Forelimb muscle (tissue), 1 donor: Measurements from ENCODE around the gene GPR176. TPM values are rescaled to one million over a fixed set of nuclear protein-coding genes. Genes with fewer than 3 reads are reported as not detected.

Experiments
- DNase-seq: peaks from one replicate; pipeline ENCODE4 v3.0.0-alpha.2; 2013; ENCODE audit warnings: low read depth
- polyA plus RNA-seq: library from polyadenylated mRNA; unstranded; fragments of 120-200 nt; gene quantifications from one replicate; pipeline ENCODE4 v1.2.1, GENCODE V29; 2013; ENCODE audit not compliant: insufficient read length

The GPR176 gene, protein sequence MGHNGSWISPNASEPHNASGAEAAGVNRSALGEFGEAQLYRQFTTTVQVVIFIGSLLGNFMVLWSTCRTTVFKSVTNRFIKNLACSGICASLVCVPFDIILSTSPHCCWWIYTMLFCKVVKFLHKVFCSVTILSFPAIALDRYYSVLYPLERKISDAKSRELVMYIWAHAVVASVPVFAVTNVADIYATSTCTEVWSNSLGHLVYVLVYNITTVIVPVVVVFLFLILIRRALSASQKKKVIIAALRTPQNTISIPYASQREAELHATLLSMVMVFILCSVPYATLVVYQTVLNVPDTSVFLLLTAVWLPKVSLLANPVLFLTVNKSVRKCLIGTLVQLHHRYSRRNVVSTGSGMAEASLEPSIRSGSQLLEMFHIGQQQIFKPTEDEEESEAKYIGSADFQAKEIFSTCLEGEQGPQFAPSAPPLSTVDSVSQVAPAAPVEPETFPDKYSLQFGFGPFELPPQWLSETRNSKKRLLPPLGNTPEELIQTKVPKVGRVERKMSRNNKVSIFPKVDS
- polyA plus RNA-seq, result 3.6 TPM

DNA sequence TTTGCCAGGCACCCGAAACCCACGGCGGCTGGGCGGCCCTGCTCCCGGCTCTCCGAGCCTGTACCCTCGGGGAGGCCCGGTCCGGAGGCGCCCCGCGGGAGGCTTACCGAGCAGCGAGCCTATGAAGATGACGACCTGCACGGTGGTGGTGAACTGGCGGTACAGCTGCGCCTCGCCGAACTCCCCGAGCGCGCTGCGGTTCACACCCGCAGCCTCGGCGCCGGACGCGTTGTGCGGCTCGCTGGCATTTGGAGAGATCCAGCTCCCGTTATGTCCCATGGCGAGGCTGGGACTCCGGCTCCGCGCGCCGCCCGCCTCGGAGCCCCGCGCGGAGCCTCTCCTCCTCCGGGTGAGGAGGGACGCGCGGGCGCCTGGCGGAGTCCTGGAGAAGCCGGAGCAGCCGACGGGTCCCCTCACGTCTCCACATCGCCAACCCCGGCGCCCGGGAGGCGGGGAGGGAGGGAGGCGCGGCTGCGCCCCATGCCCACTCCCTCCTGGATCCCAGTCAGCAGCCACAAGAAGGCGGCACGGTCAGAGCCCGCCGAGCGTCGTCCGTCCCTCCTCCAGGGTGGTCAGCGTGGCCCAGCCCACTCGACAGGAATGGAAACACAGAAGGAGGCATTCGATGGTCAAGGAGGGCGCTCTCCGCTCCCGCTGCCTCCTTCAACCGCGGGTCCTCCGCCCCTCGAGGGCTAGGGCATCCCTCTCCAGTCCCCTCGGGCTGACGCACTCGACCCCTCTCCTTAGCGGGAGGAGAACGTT, at the start of gene GPR176:
GPR176 (minus strand) TSS at position 519 of the 762 bp plus-strand sequence; CDS start at position 279, 240 bp downstream.
- DNase-seq, result no peak

DNA sequence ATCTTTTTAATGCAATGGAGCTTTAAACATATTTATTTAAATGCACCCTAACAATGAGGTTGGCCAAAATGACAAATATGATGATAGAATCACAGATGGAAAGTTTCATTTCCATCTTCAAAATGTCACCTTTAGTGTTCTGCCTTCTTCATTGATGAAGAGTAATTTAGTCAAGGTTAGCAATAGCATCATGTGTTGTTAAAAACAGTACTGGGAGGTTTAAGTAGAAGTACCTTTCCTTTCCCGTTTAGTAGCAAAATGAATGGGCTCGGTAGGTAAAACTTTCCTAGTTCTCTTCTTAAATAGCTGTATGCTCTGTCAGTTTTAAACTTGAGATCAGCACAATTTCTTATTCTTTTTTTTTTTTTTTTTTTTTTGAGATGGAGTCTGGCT, 48.9 kb upstream of the GPR176 start:
- DNase-seq, result no peak

DNA sequence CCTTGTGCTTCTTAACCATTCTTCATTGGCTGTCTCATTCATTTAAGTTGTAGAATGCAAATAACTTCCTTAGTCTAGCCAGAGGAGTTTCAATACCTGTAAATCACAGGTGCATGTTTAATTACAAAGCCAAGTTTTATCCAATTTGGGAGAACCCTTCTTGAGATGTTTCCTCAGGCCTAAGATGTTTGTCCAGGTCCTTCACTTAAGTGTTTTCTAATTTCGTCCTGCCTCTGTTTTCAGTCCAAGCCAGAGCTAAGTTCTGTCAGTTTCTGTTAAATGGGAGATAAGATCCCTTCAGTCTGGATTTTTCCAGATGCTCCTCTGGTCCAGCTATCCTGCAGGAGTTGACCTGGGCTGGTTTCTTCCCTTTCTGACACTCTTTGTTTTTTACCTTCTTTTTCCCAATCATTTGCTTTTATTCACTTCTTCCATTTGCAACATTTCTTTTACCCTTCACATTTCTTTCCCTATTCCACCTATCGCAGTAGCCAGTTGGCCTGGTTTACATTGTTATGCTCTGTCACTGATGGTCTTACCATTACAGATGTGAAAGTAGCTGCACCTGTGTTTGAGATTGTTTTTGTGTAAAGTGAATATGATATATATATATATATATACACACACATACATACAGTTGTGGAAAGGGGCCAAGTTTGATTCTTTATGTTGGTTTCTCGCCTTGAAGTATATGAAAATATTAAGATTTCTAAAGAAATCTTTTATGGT, 48.4 kb upstream of the GPR176 start:
- DNase-seq, result no peak

DNA sequence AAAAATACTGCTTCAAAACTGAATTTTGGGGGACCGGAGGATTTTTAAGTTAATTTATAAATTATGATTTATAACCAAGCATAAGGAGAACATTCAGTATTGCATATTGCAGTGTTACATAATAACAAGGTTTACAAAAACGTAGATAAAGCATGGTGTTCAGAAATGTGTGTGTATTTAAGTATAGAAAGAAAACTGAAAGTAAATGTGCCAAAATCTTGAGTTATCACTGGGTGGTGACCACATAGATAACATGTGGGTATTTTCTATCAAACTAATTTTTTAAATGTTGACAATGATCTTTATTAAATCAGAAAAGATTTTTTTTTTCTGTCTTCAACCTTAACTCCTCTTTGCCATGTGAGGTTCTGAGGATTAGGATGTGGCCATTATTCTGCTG, 46.5 kb upstream of the GPR176 start:
- DNase-seq, result no peak

DNA sequence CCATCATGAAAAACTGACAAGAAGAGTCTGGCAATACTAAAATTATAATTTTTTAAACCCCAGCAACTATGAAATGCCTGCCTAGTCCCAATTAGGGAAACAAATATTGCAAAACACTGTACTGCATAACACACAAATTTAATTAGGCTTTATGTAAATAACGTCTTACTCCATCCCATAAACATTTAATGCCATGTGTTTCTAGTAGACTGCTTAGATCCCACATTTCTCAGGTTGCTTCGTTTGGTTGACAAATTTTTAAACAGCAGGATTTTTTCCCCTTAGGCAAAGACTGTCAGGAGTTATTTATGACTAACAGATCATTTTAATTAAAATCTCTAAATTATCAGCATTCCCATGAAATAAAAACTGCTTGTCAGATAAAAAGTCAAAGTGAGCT, 43.7 kb upstream of the GPR176 start:
- DNase-seq, result no peak

DNA sequence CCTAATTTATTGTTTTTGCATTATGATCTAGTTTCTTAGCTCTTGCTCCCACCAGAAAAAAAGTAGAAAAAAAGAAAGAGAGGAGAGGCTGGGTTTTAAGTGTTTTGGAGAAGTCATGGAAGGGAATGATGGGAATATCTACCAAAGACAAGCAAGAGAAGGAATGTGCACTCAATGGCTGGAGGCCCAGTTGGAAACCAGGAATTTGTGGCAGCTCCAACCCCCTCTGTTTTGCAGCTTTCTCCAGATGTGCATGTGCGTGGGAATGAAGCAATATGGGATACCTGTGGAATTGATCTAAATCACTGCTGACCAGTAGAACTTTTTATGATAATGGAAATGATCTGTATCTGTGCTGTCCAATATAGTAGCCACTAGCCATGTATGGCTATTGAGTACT, 41.0 kb upstream of the GPR176 start:
- no peak for DNase-seq

DNA sequence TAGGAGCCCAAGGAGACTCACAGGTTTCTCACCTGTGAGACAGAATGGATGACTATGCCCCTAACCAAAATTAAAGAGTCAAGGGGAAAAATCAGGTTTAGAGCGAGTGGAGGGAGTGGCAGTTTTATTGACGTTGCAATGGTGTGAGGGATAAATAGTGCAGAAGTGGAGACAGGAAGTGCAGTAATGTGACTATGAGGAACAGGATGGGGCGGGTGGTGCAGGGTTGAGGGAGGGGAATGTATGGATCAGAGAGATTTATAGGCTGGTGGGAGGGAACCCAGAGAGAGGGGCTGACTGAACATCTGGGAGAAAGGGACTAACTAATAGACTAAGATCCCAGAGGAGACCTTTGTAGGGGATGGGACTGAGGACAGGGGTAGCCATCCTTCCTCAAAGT, 40.3 kb upstream of the GPR176 start:
- DNase-seq, result no peak

DNA sequence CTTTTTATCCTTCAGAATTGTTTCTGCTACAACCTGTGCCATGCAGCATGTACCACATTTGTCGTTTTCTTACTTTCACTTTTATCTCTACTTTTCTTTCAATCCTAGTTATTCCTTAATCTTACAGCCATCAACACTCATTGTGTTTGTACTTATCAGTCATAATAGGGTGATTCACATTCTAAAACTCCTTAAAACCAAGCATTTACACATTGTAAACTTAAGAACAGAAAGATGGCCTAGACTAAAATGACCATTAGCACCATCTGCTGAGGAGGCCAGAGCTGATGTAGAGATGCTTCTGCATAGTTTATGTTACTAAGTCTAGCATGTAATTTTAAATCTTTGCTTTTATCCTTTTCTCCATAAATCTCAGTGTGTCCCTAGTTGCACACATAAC, 39.3 kb upstream of the GPR176 start:
- no peak for DNase-seq

DNA sequence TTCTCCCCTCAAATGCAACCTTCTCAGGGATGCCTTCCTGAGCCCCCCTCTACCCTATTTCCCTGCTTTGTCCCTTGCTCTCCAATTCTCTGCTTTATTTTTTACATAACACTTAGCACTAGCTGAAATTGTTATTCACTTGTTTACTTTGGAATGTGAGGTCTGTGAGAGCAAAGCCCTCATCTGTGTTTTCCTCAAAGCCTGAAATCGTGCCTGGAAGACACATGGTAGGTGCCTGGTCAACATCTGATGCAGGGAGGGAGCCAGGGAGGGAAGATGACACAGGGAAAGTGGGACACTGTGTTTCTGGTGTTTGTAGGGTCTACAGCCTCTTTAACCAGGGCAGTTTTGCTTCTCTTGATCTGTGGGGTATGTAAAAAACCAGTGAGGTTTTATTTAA, 37.4 kb upstream of the GPR176 start:
- DNase-seq, result no peak

DNA sequence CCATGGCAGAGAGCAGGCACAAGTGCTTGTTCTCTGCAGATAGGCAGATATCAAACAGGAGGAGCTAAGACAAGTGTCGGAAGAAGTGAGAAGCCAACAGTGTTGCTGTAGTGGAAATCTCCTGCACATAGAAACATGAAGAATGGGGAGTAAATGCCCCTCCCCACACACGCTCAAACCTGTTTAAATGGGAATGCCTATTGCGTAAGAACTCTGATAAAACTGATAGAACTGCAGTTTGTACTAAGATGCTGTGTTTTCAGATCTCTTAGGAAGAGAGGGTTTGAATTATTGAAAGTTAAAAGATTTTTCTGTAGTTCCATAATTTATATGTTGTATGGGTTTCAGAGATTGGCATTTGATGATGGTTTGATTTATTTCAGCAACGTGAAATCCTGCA, 33.5 kb upstream of the GPR176 start:
- DNase-seq, result no peak

DNA sequence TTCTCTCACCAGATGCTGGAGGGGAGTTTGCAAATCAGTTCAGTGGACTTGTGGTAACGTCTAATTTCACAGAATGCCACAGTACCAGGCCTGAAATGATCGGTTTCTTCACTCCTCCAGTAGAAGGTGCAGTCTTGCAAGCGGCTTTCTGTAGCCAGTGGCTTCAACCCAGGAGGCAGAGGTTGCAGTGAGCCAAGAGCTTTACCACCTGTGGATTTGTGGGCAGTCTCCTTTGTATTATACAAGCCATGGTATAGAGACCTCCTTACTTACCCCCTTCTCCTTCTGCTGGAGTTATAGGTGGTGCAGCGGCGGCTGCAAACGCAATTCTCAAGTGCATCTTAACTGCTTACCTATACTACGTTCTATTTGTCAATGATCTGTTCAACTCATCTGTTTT, 31.5 kb upstream of the GPR176 start:
- no peak for DNase-seq

DNA sequence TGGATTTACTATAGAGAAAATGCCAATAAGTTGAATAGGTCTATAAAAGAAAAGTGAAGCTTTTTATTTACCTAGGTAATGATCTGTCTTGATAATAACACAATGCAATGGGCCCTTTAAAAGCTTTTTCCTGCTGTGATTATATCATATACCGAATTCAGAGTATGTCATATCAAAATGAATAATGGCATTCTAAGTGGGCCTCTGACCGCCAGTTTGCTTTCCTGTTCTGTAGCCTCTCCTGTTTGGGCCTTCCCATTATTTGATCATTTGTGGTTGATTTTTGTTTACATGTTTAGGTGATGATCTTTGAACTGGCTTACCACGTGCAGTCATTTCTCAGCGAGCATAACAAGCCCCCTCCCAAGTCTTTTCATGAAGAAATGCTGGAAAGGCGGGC, 28.8 kb upstream of the GPR176 start:
- no peak for DNase-seq

DNA sequence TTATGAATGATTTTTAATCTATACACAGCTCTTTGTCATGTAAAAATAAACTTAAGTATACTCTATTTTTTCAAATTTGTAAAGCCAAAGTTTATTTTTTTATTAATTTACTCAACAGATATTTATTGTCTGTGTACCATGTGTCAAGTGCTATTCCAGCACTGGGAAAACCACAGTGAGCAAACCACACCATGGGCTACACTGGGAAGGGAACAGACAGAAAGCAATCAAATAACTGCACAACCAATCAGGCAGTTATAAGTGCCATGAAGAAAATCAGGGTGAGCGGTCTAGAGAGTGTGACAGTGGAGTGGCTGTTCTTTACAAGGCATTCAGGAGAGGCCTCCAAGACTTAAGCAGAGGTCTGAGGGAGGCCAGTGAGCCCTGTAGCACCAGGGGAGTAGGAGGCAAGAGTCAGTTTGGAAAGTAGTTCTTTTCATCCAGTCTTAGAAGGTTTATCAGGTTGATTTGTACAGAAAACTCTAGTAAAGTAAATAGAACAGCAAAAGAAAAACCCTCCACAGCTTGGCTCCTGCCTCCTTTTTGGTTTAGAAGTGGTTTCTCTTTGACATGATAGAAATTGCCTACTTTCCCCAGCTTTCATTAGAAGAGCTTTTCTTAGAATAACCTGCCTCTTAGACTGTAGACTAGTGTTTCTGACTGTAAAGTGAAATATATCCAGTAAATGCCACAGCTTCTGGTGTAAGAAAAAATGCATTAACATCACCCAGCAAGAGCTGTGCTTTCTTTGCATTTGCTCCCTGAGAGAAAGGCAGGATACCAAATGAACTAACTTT, 27.5 kb upstream of the GPR176 start:
- DNase-seq, result no peak

DNA sequence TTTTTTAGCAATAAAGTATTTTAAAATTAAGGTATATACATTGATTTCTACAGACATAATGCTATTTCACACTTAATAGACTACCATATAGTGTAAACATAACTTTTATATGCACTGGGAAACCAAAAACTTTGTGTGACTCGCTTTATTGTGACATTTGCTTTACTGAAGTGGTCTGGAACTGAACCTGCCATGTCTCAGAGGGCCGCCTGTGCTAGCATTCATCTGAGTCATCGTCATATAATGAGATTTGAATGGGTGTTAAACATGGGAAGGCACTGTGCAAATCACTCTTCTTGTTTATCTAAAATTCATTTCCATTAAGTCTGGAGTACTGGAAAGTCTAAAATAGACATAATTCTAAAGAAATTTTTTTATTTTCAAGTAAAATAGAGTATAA, 26.8 kb upstream of the GPR176 start:
- no peak for DNase-seq

DNA sequence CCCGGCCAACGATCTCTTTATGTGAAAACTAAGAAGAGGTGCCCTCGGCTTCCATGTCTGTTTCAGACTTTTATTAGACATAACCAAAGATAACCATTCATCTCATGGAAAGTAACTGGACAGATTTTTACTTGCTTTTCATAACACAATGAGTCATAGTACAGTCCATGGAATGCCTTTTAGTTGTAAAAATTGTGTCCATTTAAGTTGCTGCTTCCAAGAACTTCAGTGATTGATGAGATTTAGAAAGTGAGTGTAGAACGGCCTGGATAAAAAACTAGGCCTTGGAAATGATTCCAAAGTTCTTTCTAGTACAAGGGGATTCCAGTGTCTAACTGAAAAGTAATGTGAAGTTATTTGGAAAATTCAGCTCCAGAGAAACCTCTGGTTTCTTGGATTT, 24.7 kb upstream of the GPR176 start:
- no peak for DNase-seq

DNA sequence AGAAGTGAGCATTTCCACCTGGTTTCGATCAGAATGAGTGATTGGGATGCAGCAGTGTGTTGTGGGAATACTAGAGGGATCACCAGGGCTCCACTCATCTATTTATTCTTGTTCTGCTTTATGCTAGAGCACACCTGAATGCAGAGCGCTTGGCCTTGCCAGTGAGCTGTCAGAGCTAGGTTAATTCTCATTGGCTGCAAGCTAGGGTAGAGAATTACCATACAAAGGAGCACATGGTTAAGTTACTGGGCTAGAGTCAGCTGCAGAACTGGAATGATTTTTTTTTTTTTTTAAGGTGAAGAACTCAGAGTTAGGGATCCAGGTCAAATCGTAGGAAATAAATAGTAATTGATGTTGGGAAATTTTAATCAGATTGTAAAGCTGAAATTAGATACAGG, 22.7 kb upstream of the GPR176 start:
- no peak for DNase-seq

DNA sequence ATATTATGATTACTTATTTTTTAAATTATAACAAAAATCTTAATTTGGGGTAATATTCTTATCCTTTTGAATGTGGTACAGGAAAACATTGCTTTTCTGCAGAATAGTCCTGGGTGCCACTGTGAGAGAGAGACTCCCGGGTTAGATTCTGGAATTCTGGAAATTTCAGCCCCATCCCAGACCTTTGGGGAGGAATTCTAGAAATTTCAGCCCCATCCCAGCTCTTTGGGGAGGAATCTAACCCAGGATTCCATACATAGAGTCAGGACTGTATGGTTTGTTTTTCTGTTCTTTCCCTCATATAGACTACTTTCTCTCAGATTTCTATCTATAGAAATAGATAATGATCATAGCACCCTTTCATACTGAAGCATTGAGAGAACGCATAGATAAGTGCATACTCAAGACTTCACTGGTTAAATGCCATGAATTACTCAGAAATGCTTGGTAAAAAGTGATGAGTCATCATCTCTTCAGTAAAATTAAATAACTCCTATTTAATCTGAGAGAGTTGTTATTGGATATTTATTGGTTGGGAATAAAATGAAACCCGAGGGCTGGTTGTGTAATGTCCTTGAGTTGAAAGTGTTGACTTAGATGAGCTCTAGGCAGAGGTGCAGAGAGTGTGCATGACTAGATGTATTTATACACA, 22.2 kb upstream of the GPR176 start:
- DNase-seq, result no peak

DNA sequence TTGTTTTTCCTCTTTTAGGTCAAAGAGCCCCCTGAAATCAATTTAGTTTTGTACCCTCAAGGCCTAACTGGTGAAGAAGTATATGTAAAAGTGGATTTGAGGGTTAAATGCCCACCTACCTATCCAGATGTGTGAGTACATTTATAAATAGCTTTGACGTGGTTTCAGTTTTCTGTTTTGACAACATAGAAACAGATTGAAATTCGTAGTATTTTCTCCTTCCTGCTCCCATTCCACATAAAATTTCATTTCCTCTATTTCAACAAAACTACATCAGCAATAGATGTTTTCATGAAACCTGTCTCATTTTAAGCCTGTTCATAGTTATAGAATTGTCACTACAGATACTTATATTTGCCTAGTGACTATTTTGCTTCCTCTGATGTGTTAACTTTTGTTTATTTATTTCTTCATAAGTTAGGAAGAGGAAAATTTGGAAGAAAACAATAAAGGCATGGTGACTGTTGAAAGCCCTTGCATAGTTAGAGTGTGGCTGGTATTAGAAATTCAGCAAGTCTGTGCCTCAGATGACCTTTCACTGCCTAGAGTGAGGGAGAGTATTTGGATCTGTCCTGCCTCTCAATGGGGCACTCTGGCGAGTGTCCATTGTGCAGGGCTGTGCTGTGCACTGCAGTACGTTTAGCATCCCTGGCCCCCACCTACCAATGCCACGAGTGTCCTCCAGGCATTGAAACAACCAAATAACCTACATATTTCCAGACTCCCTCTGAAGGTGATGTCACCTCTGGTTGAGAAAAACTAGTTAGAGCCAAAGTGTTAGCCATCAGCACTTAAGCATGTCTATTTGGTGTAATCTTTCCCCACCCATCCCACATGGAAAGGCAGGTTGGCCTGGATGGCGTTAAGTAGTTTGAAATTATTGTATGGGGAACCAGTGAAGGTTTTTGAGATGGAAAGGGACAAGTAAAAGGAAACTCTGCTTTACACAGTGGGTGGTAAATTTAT, 19.7 kb upstream of the GPR176 start:
- DNase-seq, result no peak

DNA sequence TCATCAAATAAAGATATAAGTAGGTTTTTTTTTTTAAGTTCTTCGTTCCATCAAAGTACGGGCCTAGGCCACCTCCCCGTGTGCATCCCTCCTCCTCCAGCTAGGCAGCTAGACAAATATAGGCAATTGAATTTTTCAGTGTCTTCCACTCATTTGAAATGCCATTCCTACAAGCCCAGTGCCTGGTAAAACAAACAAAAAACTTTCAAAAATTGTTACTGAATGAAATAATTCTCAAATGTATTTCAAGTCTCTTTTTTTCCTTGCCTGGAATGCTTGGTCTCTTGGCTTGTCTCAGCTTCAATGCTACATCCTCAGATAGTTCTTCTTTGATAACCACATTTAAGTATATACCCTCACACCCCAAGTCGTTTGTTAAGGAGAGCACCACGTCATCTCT, 17.6 kb upstream of the GPR176 start:
- DNase-seq, result no peak

DNA sequence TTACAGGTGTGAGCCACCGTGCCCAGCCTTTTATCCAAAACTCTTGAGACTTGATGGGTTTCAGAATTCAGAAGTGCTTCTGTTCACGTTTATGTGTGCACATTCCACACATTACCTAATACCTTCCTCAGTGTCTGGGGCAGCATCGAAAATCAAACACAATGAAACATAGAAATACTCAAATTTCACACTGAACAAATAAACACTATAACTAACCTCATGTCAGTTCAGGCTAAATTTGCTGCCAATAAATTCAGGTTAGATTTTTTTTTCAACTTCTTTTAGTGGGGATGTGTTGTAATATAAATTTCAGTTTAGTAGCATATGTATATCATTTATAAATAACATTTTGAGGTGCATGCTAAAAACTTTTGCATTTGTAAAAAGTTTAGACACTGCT, 16.6 kb upstream of the GPR176 start:
- no peak for DNase-seq
